HFFc6 (cell line): ENCODE measurements around the gene STAB2. TPM values are rescaled to one million over a fixed set of nuclear protein-coding genes. Genes with fewer than 3 reads are reported as not detected.

Source experiments
- DNase-seq: peaks from one replicate; pipeline ENCODE4 v3.0.0-alpha.2; 2018
- H3K27ac Mint-ChIP-seq: 2 replicates; pipeline ENCODE4 v1.8.0; 2020; ENCODE audit warnings: mild to moderate bottlenecking, mixed read lengths
- H3K27me3 Mint-ChIP-seq: 2 replicates; pipeline ENCODE4 v1.8.0; 2021; ENCODE audit warnings: mild to moderate bottlenecking, moderate library complexity, mixed read lengths; ENCODE audit not compliant: insufficient read depth
- H3K36me3 Mint-ChIP-seq: 2 replicates; pipeline ENCODE4 v1.8.0; 2021; ENCODE audit warnings: low read depth, mixed read lengths
- H3K4me1 Mint-ChIP-seq: 2 replicates; pipeline ENCODE4 v1.8.0; 2020; ENCODE audit warnings: low read depth, mixed read lengths
- H3K4me3 Mint-ChIP-seq: 2 replicates; pipeline ENCODE4 v1.8.0; 2020; ENCODE audit warnings: mild to moderate bottlenecking, moderate library complexity, mixed read lengths
- H3K9me3 Mint-ChIP-seq: 2 replicates; pipeline ENCODE4 v1.8.0; 2020; ENCODE audit warnings: mild to moderate bottlenecking, mixed read lengths
- total RNA-seq, 6 experiments: library from RNA; stranded (reverse); fragmentation: NEBNext Ultra II Directional; extraction: Animal tissue kit (Norgen Biotek cat#: 25700); gene quantifications; 2 replicates in 1 of 6; 3 replicates in 5 of 6; pipeline ENCODE4 v1.2.3, GENCODE V29; 2021
- TF ChIP-seq, protein P1 (sequence below): fragments of 200-600 bp; sonication (generic); IDR thresholded peaks from 2 replicates; pipeline ENCODE4 v1.5.0; 2021; ENCODE audit warnings: antibody characterized with exemption, mild to moderate bottlenecking

STAB2 gene
- total RNA-seq, 6 experiments from 2014 or later, result not detected

DNA sequence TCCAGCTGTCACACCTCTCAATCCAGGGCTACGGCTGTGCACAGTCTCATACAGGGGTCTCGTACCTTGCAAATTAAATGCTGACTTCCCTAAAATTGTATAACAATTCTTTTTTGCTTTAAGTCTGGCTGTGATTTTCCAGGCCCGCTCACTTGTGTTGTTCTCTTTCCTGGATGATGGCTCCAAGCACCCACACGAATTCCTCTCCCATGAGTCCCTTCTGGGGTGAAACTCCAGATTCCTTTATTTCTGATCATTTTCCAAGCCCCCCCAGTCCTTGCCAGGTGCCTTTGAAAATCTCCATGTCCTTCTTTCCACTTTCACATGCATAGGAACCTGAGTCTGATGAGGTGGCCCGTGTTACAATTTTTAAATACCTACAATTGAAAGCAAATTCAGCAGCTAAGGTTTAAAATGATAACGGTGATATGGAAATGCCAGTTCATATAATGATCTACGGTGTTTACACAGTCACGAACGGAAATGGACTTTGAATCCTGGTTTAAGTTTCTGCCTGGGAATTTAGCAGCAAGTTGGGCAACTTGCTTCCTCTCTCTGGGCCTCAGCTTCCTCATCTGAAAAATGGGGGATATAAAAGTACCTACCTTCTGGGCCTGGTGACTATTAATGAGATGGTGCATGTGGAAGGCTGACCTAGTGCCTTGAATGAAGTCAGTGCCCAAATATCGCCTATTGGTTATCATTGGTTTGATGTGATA is 85.5 kb downstream of the STAB2 start:
- Mint-ChIP-seq H3K4me1 (peaks cover 11% of the 10 kb centered on the region), H3K36me3 (no peaks in the 10 kb centered on the region), H3K27ac (no peak overlapping the region), H3K4me3 (no peak overlapping the region), H3K27me3 (peaks cover 14% of the 10 kb centered on the region), H3K9me3 (no peaks in the 10 kb centered on the region)
- DNase-seq, result no peak
- TF ChIP-seq, protein P1, sequence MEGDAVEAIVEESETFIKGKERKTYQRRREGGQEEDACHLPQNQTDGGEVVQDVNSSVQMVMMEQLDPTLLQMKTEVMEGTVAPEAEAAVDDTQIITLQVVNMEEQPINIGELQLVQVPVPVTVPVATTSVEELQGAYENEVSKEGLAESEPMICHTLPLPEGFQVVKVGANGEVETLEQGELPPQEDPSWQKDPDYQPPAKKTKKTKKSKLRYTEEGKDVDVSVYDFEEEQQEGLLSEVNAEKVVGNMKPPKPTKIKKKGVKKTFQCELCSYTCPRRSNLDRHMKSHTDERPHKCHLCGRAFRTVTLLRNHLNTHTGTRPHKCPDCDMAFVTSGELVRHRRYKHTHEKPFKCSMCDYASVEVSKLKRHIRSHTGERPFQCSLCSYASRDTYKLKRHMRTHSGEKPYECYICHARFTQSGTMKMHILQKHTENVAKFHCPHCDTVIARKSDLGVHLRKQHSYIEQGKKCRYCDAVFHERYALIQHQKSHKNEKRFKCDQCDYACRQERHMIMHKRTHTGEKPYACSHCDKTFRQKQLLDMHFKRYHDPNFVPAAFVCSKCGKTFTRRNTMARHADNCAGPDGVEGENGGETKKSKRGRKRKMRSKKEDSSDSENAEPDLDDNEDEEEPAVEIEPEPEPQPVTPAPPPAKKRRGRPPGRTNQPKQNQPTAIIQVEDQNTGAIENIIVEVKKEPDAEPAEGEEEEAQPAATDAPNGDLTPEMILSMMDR, result no peak

DNA sequence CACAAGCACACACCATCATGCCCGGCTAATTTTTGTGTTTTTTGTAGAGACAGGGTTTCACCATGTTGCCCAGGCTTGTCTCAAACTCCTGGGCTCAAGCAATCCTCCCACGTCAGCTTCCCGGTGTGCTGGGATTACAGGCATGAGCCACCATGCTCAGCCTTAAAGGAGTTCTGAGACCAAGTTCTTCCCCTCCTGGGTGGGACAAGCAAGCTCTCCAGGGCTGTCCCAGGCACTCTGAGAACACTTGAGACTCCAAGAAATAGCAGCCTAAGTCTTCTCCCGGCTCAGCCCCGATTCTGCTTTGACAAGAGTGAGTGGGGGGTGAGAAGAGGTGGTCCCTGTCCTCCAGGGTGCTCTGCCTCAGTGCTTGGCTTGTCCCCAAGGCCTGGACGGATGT is 86.4 kb downstream of the STAB2 start:
- Mint-ChIP-seq H3K4me1 (peaks cover 11% of the 10 kb centered on the region), H3K36me3 (no peaks in the 10 kb centered on the region), H3K9me3 (no peaks in the 10 kb centered on the region), H3K27ac (no peak overlapping the region), H3K27me3 (peaks cover 15% of the 10 kb centered on the region), H3K4me3 (no peak overlapping the region)
- DNase-seq, result no peak
- TF ChIP-seq, protein P1, result no peak

DNA sequence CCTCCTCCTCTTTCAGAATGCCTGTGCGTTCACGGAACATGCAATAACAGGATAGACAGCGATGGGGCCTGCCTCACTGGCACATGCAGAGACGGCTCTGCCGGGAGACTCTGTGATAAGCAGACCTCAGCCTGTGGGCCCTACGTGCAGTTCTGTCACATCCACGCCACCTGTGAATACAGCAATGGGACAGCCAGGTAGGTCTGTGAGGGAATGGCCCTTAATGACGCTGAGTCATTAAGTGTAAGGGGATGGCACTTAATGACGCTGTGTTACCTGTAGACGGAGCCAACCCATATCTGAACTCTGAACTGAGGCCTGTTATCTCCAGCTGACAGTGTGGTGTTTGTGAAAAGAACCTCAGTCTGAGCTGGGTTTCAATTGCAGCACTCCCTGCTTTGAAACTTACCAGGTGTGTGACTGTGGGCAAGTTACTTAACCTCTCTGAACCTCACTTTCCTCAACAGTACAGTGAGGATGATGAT is 86.9 kb downstream of the STAB2 start:
- Mint-ChIP-seq H3K27ac (no peak overlapping the region), H3K9me3 (no peaks in the 10 kb centered on the region), H3K4me3 (no peak overlapping the region), H3K27me3 (peaks cover 15% of the 10 kb centered on the region), H3K4me1 (peaks cover 11% of the 10 kb centered on the region), H3K36me3 (no peaks in the 10 kb centered on the region)
- TF ChIP-seq, protein P1, result no peak
- DNase-seq, result no peak

DNA sequence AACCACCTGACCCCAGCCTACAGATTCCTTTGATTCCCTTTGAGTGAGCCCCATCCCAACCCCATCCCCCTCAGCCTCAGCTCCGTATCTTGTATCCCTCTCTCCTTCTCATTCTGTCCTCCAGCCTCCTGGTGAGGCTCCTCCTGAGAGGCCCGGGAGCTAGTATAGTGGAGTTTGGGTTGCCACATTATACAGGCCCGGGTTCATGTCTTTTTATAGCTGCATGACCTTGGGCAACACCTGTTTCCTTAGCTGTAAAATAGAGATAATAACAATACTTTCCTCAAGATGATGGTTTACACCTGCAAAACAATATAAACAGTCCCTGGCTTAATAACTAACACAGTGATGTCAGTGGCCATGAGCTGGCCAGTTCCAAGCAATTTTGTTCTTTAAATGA is 89.8 kb downstream of the STAB2 start:
- H3K4me1 Mint-ChIP-seq, result peaks cover 11% of the 10 kb centered on the region
- H3K27me3 Mint-ChIP-seq, result peaks cover 21% of the 10 kb centered on the region
- no peaks in the 10 kb centered on the region for H3K9me3 Mint-ChIP-seq
- no peak overlapping the region for H3K27ac Mint-ChIP-seq
- no peaks in the 10 kb centered on the region for H3K36me3 Mint-ChIP-seq
- TF ChIP-seq, protein P1, result no peak
- H3K4me3 Mint-ChIP-seq, result no peak overlapping the region
- DNase-seq, result no peak

DNA sequence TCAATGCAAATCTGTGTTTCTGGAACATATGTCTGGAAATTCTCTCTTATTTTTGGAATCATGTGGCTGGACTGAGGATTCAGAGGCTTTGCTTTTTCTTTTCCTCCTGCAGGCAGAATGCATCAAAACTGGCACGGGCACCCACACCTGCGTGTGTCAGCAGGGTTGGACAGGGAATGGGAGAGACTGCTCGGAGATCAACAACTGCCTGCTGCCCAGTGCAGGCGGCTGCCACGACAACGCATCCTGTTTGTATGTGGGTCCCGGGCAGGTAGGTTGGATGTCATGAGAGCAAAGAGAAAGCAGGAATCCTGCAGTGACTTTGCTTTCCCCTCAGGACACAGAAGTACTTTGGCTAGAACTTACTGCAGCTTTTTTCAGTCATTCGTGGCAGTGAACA is 90.3 kb downstream of the STAB2 start:
- Mint-ChIP-seq H3K4me3 (no peak overlapping the region), H3K9me3 (no peaks in the 10 kb centered on the region), H3K36me3 (no peaks in the 10 kb centered on the region), H3K27me3 (peaks cover 21% of the 10 kb centered on the region), H3K4me1 (peaks cover 7% of the 10 kb centered on the region), H3K27ac (no peak overlapping the region)
- TF ChIP-seq, protein P1, result no peak
- no peak for DNase-seq
